ENCODE data around the gene SALL2. TPM values are rescaled to one million over a fixed set of nuclear protein-coding genes. Genes with fewer than 3 reads are reported as not detected.

SALL2 gene
- total RNA-seq, 1 donor from 2014 or later, result 4.9 TPM

GRCh38 chr14:21527318-21527679 lies 1.2 kb upstream of the SALL2 start:
- DNase-seq, result no peak

GRCh38 chr14:21526672-21527317 lies 649 bp upstream of the SALL2 start:
- DNase-seq, result no peak

DNA sequence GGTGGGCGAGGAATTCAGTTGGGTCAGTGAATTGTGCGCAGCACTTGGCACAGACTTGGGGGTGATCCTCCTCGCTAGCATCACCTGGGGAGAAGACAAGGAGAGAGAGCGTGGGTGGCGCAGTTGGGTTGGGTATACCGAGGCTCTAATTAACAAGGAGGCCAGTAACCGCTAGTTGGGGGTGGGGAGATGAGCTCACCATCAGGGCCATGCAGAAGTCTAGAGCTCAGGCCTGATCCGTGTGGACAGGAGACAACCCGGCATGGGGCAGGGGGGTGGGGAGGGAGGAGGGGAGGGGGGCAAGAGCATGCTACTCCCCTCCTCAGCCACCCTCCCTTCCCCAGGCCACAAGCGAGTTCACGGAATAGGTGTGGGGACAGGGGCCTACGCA lies 580 bp downstream of the SALL2 start:
- DNase-seq, result no peak

DNA sequence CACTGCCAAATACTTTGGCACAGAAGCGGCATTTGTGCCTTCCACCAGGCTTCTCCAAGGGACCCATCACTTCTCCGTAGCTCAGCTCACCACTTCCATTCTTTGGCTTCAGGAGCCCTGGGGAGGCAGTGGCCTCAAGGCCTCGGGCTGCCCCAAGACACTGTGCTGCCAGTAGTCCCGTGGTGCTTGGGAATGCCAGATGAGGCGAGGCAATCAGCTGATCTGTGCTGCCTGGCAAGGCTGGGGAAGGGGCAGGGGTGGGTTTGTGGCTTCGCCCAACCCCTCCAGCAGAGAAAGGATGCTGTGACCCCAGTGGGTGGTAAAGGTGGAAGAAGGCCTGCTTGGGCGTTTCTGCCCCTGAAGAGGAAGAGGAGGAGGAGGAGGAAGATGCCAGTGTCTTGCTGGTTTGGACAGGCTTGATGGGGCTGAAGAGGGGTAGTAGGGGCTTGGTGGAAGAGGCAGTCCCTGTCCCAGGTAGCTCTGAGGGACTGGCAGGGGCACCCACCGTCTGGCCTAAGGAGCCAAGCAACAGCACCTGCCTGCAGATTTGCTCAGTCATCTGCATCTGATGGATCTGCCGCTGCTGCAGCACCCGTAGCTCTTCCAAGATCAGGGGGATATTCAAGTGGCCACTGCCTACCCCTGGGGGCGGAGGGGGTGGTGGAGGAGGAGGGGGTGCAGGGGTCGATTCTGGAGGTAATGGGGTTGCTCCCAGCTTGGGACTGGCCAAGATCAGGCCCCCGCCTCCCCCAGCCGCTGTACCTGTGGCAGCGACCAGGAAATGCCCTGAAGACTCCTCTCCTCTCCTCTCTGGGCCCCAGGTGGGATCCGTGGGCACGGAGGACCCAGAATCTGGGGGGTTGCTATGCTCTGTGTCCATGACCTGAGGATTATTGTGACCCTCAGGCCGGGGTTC lies 1.3 kb downstream of the SALL2 start:
- DNase-seq, result no peak

- DNase-seq, result no peak
Measured at GRCh38 chr14:21523203-21523602, 2.9 kb downstream of the SALL2 start.

GRCh38 chr14:21521501-21521900 lies 4.6 kb downstream of the SALL2 start:
- DNase-seq, result no peak

DNA sequence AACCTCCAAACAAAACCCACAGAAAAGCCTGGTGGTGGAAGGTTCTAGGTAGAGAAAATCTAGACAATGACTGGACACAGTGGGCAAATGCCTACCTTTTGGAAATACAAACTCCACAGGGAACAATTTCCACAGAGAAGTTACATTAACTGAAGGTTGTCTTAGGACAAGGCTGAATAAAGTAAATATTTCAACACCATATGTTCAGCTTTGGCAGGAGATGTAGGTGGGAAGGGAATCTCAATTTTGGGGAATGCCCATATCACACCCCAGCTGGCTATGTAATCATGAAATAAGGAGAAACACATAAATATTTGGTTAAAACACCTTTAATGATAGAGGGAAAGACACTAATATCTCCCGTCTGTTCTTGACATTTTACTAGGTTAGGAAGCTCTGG lies 5.4 kb downstream of the SALL2 start:
- DNase-seq, result no peak

DNA sequence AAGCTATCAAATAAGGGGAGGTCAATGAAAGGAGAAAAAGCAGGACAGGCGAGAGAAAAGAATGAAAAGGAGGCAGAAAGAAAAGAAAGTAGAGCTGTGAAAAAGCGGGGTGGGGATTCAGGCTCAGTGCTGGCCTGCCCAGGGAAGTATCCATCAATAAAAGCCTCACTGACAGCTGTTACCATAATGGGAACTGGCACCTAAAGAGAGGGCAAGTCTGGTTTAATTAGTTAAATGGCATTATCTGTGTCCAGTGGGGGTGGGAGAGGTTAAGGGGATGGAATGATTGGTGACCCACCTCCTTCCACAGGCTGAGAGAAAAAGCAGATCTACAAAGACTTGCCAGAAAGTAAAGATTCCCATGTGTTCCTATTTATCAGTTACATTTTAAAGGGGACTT lies 7.4 kb downstream of the SALL2 start:
- no peak for DNase-seq

DNA sequence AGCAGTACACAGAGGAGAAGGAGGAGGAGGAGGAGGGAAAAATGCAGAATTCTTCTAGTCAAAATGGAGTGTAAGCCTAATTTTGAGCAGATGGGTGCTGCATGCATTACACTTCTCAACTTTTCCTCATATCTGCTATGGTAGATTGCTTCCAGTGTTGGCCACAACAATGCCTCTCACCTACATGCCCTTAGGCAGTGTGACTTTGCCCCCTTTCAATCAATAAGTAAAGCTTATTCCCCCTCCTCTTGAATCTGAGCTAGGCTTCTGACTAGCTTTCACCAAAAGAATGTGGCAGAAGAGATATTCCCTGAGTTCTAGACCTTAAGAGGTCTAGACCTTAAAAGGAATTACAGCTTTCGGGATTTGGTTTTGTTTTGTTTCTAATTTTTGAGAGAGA lies 11.8 kb downstream of the SALL2 start:
- no peak for DNase-seq

GRCh38 chr14:21510735-21511657 lies 15.2 kb downstream of the SALL2 start, which contains the start of gene METTL3:
TSS of gene METTL3 (minus strand) at chr14:21511340. CDS start at chr14:21511223, 117 bp downstream.
- DNase-seq, result peak; percentile 98

GRCh38 chr14:21509432-21510143 lies 16.6 kb downstream of the SALL2 start:
- no peak for DNase-seq

- no peak for DNase-seq
Measured at GRCh38 chr14:21506557-21506956, 19.6 kb downstream of the SALL2 start.

- DNase-seq, result no peak
Measured at GRCh38 chr14:21505012-21505553, 21.1 kb downstream of the SALL2 start.

- DNase-seq, result no peak
Measured at GRCh38 chr14:21503376-21503775, 22.8 kb downstream of the SALL2 start.

GRCh38 chr14:21501568-21501967 lies 24.6 kb downstream of the SALL2 start:
- no peak for DNase-seq

GRCh38 chr14:21498540-21499526 lies 27.3 kb downstream of the SALL2 start:
- DNase-seq, result peak; percentile 22

DNA sequence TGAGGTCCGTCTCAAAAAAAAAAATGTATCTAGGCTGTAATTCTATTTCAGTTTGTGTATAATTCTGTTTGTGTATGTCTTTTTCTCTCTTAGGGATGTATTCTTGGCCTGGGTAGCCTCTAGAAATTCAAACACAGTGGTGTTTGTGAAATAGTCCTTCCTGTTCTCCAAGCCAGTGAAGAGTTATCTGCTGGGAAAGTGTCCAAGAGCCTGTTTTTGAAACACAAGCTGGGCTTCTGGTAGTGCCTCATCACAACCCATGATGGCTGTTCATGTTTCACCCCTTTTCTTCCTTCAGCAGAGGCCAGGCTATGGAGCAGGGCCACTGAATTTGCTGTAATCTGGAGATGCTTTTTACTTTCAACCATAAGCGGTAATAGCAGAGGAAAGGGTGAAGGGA lies 29.7 kb downstream of the SALL2 start:
- DNase-seq, result no peak

DNA sequence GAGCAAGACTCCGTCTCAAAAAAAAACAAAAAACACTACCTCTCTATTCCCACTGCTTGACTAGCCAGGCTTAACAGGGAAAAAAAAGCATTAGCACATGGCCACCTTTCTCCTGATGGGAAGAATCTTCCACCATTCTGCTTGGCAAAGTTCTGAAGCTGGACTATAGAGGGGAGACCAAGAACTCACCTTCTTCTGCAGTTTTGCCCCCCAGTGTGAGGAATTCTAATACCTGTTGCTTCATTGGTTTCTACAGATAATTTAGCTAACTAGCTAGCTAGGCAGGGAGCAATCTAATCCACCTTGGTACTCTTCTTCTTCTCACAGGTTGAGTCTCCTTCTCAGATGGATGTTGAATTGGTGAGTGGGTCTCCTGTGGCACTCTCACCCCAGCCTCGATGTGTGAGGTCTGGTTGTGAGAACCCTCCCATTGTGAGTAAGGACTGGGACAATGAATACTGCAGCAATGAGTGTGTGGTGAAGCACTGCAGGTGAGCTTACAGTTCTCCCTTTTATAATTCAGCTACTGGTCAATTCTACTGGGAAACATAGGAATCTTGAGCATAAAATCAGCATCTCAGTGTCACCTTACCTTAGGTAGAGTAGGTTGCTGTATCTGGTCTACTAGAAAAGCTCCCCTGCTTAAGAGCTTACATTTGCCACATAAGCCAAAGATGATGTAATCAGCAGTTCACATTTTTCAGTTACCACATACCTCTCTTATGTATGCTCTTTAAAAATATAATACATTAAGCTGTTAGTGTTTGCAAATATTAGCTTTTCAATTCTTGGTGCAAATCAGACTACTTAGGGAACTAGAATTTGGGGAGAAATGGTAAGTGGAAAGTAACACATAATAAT lies 31.0 kb downstream of the SALL2 start:
- DNase-seq, result no peak

GRCh38 chr14:21486640-21487087 lies 39.5 kb downstream of the SALL2 start:
- DNase-seq, result no peak

All from skin of body (tissue), 2 donors.